C4-2B (cell line): ENCODE data around the gene TMTC2.

Experiments used
- H3K27ac ChIP-seq: fragments of 450-650 bp; 2 replicates; pipeline ENCODE4 v1.5.1; 2017
- ZFX ChIP-seq: fragments of 450-650 bp; IDR thresholded peaks from 2 replicates; pipeline ENCODE4 v1.6.1; 2017
- TF ChIP-seq, protein P1 (sequence below): fragments of 450-650 bp; conservative IDR thresholded peaks from 2 replicates; pipeline ENCODE4 v1.5.1; 2017; ENCODE audit warnings: mild to moderate bottlenecking

Gene TMTC2

DNA sequence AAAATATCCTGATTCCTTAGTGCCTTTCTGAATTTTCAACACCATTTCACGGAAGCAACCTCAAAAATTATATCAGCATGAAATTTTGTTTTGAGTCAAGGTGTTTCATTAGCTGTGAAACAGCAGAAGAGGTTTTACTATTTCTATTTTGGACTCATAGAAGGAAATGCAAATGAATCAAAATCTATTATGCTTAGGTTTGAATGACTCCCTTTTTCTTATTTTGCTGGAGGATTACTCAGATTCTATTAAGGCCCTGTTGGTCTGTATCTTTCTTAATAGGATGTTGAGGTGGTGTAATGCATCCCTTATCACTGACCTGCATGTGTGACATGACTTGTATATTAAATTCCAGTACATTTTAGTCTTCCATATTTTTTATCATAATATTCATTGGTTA lies 165.8 kb downstream of the TMTC2 start:
- no peak for TF ChIP-seq ZFX
- TF ChIP-seq, protein P1, sequence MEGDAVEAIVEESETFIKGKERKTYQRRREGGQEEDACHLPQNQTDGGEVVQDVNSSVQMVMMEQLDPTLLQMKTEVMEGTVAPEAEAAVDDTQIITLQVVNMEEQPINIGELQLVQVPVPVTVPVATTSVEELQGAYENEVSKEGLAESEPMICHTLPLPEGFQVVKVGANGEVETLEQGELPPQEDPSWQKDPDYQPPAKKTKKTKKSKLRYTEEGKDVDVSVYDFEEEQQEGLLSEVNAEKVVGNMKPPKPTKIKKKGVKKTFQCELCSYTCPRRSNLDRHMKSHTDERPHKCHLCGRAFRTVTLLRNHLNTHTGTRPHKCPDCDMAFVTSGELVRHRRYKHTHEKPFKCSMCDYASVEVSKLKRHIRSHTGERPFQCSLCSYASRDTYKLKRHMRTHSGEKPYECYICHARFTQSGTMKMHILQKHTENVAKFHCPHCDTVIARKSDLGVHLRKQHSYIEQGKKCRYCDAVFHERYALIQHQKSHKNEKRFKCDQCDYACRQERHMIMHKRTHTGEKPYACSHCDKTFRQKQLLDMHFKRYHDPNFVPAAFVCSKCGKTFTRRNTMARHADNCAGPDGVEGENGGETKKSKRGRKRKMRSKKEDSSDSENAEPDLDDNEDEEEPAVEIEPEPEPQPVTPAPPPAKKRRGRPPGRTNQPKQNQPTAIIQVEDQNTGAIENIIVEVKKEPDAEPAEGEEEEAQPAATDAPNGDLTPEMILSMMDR: no peak
- H3K27ac ChIP-seq: no peak overlapping the region

DNA sequence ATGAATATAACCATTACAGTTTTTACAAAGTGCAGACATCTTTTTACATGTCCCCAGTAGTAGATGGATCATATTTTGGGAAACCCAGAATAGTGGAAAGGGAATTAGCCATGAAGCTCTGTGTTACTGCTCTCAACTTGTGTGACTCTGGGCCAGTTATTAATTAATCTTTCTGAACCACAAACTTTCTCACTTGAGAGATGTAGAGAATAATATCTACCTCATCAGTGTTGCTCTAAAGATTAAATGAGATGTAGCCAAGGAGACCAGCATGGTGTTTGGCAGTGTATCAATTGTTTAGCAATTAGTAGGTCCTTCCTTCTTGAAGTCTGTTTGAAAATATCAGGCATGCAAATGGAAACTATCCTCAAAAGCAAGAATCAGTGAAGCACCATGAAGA lies 169.2 kb downstream of the TMTC2 start:
- TF ChIP-seq, protein P1: no peak
- no peak for TF ChIP-seq ZFX
- H3K27ac ChIP-seq: no peak overlapping the region

DNA sequence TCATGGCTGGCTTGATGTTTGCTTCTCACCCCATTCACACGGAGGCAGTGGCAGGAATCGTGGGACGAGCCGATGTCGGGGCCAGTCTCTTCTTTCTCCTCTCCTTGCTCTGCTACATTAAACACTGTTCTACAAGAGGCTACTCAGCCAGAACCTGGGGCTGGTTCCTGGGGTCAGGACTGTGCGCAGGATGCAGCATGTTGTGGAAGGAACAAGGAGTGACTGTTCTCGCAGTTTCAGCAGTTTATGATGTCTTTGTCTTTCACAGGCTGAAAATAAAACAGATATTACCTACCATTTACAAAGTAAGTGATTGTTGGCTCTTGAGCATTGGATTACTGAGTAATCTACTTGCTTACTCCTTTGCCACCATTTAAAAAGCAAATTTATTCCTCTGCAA lies 170.6 kb downstream of the TMTC2 start:
- TF ChIP-seq ZFX: no peak
- TF ChIP-seq, protein P1: no peak
- no peak overlapping the region for H3K27ac ChIP-seq

DNA sequence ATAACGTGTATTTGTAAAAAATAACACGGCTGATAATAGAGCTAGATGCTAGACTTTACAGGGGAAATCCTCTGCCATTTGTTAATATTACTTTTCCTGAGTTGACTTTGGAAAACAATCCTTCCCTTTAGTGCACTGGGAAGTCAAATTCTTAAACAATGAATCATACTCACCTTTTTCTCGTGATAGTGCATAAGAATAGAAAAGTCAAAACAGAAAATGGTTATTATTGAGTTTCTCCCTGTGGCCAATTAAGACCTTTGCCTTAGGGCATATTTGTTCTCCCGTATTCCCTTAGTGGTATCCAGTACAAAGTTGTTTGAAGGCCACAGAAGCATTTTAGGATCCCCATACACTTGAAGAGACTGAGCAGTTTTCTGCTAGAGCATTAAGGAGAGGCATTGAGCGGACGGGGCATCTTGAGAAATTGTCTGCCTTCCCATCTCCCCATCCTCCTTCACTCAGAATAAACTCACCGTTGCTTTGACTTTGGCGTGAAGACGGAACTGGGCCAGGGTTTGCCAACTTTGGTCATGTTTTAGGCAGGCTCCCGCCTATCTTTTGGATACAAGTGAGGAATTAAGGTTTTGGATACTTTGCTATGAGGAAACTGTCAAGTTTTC lies 171.3 kb downstream of the TMTC2 start:
- no peak overlapping the region for H3K27ac ChIP-seq
- no peak for TF ChIP-seq ZFX
- TF ChIP-seq, protein P1: no peak

DNA sequence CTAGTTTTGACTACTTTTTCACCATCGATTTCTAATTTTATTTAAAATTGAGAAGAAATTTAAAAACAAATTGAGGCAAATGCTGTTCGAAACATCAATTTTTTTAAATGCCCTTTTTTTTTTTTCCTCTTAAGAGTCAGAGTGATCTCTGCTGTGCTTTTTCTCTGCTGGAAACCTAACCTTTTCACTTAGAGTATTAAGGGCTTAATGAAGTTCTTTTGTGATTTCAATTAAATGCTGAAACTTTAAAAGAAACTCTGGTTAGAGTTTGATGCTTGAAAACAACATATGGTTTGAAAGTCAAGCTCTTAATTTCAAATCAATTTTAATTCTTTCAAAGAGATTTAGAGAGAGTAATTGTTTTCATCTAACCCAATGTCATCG lies 171.8 kb downstream of the TMTC2 start:
- no peak for TF ChIP-seq ZFX
- TF ChIP-seq, protein P1: no peak

DNA sequence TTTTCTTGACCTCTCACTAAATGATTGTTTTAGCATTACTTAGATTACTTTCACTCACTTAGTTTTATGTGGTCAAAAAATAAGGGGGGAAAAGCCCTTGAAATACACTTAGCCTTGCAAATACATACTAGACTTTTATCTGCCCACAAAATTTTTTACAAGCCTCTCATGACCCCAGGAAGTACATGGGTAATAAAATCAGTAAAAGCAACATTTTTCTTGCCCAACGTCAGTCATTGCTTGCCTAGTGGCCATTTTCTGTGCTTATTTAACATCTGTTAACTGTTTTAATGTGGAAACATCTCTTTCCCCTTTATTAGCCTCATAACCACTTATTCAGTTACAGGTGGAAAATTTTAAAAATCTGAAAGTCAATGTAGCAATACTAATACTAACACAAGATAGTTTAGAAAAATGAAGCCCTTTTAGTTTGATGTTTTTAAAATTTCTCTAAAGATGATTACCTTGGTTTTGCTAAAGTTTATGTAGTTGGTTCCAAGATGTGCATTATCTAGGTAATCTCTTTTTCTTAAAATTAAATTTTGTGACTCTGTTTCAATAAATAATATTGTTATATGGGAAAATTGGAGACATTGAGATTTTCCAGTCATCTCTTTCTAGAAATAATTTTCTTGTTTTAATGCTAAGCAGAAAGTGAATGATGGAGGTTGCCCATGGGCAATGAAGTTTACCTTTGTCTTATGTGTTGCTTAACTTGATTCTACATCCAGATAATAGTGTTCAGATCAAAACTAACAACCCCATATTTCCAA lies 175.5 kb downstream of the TMTC2 start:
- H3K27ac ChIP-seq: no peak overlapping the region
- TF ChIP-seq, protein P1: no peak
- no peak for TF ChIP-seq ZFX

More for the DNA sequence above, 171.8 kb downstream of the TMTC2 start:
- no peak overlapping the region for H3K27ac ChIP-seq

DNA sequence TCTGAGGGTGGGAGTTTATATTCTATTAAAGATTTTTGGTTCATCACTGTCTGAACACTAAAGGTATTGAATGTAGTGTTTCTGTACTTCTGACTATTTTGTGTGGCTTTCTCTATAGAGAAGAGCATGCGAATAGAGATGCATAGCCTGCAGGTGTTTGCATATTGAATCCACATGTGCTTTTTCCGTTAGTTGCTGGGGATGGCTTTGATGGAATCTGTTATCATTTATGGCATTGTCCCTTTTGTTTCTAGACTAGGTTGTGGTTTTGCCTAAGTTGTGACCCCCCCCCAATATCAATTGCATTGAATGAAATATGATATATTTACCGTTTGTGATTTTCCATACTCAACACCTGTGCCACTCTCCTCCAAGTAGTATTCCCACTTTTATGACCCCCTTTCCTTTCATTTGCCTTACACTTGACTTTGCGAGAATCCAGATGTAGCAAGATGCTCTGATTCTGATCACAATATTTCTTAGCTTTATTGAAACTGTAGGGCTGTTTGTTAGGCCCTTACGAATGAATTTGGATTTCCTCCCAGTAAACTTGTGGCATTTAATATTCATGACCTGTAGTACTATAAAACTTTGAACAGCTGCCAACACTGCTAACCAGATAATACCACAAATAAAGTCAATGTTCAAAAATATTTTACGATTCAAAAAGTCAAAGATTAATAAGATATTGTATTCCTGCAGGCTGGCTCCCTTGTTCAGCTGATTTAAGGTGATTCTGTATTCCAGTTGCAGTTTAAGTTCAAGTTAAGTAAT lies 176.4 kb downstream of the TMTC2 start:
- TF ChIP-seq ZFX: no peak
- TF ChIP-seq, protein P1: no peak
- no peak overlapping the region for H3K27ac ChIP-seq
